ENCODE results near the gene MYO3B.

DNA sequence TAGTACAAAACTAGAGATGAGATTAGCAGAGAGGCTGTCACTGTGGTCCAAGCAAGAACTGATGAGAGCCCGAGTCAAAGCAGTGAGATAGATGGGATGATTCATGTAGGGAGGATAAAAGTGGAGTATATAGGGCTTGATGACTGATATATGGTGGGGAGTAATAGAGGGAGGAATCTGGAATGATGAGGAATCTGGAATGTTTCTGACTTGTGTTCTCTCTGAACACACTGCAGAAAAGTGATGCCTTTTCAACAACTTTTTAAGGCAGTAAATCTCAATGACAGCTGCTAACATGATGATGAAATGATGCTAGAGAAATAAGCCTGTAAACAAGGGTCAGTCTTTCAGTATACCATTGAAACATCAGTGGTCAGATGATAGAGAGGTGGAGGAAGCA, 393.7 kb downstream of the MYO3B start:
- no peak for TF ChIP-seq EZH2 (IDR thresholded peaks at IDR 0.05; ENCODE audit: insufficient read depth, poor library complexity, severe bottlenecking)
- TF ChIP-seq EZH2phosphoT487 (IDR thresholded peaks at IDR 0.05; ENCODE audit: insufficient read depth, low read depth): no peak

Data from GM23248 (cell line).